GOT3 (cell line): ENCODE measurements around the gene RAB11FIP5.
A peak's percentile ranks its signal among the peaks of the same experiment; 100 is the strongest.

Experiments
- DNase-seq: peaks from one replicate; lab custom pipeline; 2025; ENCODE audit warnings: mixed read lengths; lab: John Stamatoyannopoulos, UW

RAB11FIP5 gene

GRCh38 chr2:73087311-73087710, 25.4 kb downstream of the RAB11FIP5 start:
- DNase-seq, result no peak

- DNase-seq, result peak; percentile 33
These were observed 27.1 kb downstream of the RAB11FIP5 start for GRCh38 chr2:73085691-73086090.

DNA sequence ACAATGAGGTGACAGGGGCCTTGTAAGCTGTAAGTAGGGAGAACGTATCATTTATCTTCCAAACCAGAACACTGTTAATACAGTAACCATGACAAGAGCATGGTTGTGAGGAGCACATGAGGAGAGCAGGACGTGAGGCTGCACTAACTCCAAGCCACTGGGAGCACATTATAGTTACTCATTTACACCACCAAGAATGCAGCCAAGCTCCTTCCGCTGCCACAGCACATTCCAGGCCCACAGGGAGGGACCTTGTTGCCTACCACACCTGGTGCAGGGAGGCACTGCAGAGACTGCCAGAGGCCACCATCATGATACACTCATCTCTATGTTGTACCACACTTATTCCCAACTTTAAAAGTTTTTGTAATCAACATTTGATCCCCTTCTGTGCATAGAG, 27.8 kb downstream of the RAB11FIP5 start:
- no peak for DNase-seq

DNA sequence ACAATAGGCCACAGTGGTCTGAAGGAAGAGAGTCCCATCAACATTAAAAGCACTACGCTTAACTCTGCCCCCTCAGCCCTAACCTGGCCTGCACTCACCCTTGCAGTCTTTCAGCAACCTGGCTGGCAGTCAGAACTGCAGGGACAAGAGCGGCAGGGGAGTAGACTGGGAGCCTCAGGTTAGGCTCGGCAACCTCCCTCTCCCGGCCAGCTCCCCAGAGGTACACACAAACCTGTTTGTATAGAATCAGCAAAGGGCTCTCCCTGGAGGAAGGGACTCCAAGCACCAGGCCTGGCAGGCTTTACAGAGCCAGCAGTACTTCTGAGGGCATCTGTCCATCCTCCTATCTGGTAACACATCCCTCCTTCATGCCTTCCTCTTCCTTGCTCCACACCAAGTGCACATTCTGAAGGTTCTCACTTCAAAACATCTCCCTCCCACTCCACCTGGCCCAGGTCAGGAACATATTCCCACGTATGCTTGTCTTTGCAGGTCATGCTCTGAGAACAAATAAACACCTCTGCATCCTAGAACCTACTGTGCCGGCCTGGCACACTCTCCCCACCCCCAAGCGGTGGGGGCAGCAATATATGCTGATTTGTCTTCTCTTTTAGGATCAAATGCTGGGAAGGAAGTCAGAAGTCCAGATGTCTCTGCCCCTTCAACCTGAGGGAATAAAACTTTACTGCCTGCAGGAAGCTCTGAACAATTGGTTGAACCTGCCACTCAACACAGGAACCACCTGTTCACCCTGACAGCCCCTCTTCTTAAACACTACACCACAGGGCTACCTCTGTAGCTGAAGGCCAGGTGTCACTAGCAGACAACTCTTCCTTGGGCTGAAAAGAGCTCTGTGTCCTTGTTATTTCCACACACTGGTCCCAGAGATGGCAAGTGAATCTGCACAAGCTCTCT, 28.6 kb downstream of the RAB11FIP5 start:
- DNase-seq, result no peak

DNA sequence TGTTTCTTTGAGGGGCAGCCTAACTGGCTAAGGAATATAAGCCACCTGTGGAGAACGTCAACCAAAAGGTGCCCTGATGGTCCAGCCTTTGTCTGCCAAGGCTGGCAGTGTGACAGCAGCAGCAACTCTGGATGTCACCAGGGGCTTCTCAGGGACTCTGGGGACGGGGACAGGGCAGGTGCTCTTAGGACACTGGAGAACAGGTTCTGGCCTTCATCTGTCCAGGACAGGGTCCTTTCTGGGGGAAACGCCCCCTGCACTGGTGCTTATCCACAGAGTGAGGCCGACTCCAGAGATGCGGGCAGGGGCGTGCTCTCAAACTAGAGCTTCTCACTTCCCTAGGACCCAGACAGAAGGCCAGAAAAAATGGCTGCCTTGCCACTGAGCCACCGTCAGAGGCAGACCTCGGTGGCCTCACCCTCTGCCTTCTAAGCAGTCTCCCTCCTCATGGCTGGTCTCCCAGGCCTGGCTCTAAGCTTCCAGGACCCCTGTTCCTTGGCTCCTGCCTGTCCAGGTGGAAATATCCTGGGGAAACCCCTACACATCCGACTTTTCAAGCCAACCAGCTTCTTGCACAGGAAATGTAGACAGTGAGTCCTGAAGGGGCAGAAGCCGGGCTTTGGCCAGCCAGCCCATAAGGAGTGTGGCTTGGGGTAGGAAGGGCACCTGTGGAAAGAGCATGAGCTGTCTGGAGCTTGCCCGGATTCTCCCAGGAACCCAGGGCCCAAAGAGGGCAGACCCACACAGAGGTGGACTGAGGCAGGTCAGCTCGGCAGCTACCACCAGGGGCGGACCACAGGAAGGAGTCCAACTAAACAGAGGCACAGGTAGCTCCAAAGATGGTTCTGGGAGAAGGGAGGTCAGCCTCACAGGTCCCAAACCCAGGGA, 30.0 kb downstream of the RAB11FIP5 start:
- no peak for DNase-seq

- DNase-seq, result no peak
These were observed 31.5 kb downstream of the RAB11FIP5 start for GRCh38 chr2:73081181-73081671.

- no peak for DNase-seq
These were observed 32.2 kb downstream of the RAB11FIP5 start for GRCh38 chr2:73080321-73081131.

- no peak for DNase-seq
These were observed 33.1 kb downstream of the RAB11FIP5 start for GRCh38 chr2:73079636-73080035.

- no peak for DNase-seq
These were observed 34.0 kb downstream of the RAB11FIP5 start for GRCh38 chr2:73078457-73079411.

DNA sequence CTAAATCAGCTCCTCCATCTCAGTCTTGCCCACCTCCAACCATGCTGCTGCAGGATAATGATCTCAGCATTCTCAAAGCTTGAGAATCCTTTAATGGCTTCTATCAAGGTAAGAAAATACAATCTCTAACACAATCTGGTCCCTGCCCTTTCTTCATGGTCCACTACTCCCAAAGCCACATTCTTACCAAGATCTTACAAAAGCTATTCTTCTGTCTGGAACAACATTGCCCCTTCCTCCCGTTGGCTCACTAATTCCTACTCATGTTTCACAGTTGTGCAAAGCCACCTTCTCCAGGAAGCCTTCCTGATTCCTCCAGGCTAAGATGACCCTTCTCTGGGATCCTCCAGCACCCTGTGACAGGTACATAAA, 35.3 kb downstream of the RAB11FIP5 start:
- no peak for DNase-seq

- no peak for DNase-seq
These were observed 35.9 kb downstream of the RAB11FIP5 start for GRCh38 chr2:73076701-73077423.

- DNase-seq, result no peak
These were observed 37.0 kb downstream of the RAB11FIP5 start for GRCh38 chr2:73075477-73076373.

GRCh38 chr2:73074110-73075069, 38.4 kb downstream of the RAB11FIP5 start:
- no peak for DNase-seq

GRCh38 chr2:73072416-73072815, 40.3 kb downstream of the RAB11FIP5 start:
- DNase-seq, result no peak

DNA sequence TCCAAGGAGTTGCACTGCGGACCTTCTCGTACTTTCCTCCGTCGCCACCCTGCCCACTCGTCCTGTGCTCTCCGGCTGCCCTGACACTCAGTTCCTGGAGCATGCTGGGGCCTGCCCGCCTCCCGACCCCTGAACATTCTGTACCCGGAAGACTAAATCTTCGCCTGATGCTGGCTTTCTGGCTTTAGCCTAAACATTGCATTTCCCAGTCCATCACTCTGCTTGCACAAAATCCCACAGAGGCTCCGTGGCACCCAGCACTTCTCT, 40.7 kb downstream of the RAB11FIP5 start:
- no peak for DNase-seq

- peak; percentile 85 for DNase-seq
These were observed 41.2 kb downstream of the RAB11FIP5 start, which contains the start of gene SFXN5 for GRCh38 chr2:73071360-73072128. Gene SFXN5 (minus strand): TSS chr2:73071712. CDS start chr2:73071705, 7 bp downstream.
